Activated T-cell treated with anti-CD3 and anti-CD28 coated beads for 1 hour (primary cell): ENCODE data around the gene RTEL1.
"Not testable (repeated sequence)": the region's sequence is repeated elsewhere in the genome, so short reads cannot be mapped to it uniquely, and the experiment has no call there.

ENCODE experiments used
- DNase-seq: peaks from one replicate; pipeline ENCODE4 v3.0.0-alpha.2; 2020; ENCODE audit warnings: low read depth

The RTEL1 gene

GRCh38 chr20:63701051-63701328, 42.9 kb downstream of the RTEL1 start:
- DNase-seq = no peak

GRCh38 chr20:63701329-63702035, 43.4 kb downstream of the RTEL1 start:
- no peak for DNase-seq

- DNase-seq = no peak
Measured at GRCh38 chr20:63702036-63702665, 44.0 kb downstream of the RTEL1 start.

- DNase-seq = no peak
Measured at GRCh38 chr20:63702751-63703470, 44.8 kb downstream of the RTEL1 start.

GRCh38 chr20:63703471-63703975, 45.4 kb downstream of the RTEL1 start:
- no peak for DNase-seq

GRCh38 chr20:63703976-63704748, 46.0 kb downstream of the RTEL1 start:
- no peak for DNase-seq

- DNase-seq = no peak
Measured at GRCh38 chr20:63704749-63705117, 46.6 kb downstream of the RTEL1 start.

- DNase-seq = no peak
Measured at GRCh38 chr20:63705232-63706026, 47.3 kb downstream of the RTEL1 start.

- no peak for DNase-seq
Measured at GRCh38 chr20:63706027-63706695, 48.0 kb downstream of the RTEL1 start.

- DNase-seq = peak; percentile 54
Measured at GRCh38 chr20:63706852-63707557, 48.9 kb downstream of the RTEL1 start.

GRCh38 chr20:63707558-63708300, 49.6 kb downstream of the RTEL1 start, which contains the start of the genes ARFRP1 and ZGPAT:
TSS of gene ARFRP1 (minus strand) at chr20:63707976. CDS start at chr20:63707091, 885 bp downstream.
TSS of gene ZGPAT (plus strand) at chr20:63708039. CDS start at chr20:63708581, 542 bp downstream.
- DNase-seq = peak; percentile 81

- no peak for DNase-seq
Measured at GRCh38 chr20:63708301-63709148, 50.4 kb downstream of the RTEL1 start.

GRCh38 chr20:63709149-63709527, 51.0 kb downstream of the RTEL1 start:
- no peak for DNase-seq

GRCh38 chr20:63711085-63711645, 53.1 kb downstream of the RTEL1 start:
- DNase-seq = no peak

GRCh38 chr20:63712191-63712590, 54.1 kb downstream of the RTEL1 start:
- DNase-seq = no peak

GRCh38 chr20:63714858-63715257, 56.7 kb downstream of the RTEL1 start:
- DNase-seq = no peak

GRCh38 chr20:63718996-63719395, 60.9 kb downstream of the RTEL1 start:
- no peak for DNase-seq

GRCh38 chr20:63722967-63723622, 65.0 kb downstream of the RTEL1 start:
- not testable (repeated sequence) for DNase-seq
